HepG2 (cell line): ENCODE data around the gene DDX50. TPM values are rescaled to one million over a fixed set of nuclear protein-coding genes. Genes with fewer than 3 reads are reported as not detected.

ENCODE experiments used
- AFF4 ChIP-seq: sonication (generic); formaldehyde crosslinking; IDR thresholded peaks from 2 replicates; pipeline ENCODE4 v1.4.0; 2020; ENCODE audit warnings: missing genetic modification reagents
- CBFB ChIP-seq: sonication (generic); formaldehyde crosslinking; IDR thresholded peaks from 2 replicates; pipeline ENCODE4 v1.4.0; 2020; ENCODE audit warnings: missing genetic modification reagents
- DRAP1 ChIP-seq: IDR thresholded peaks from 2 replicates; pipeline ENCODE4 v1.6.1; 2016; ENCODE audit warnings: missing genetic modification reagents, missing compliant biosample characterization
- ELF1 ChIP-seq: sonication (generic); formaldehyde crosslinking; IDR thresholded peaks from 2 replicates; pipeline ENCODE4 v1.4.0; 2020; ENCODE audit warnings: missing genetic modification reagents
- HNF4A ChIP-seq: sonication (generic); formaldehyde crosslinking; IDR thresholded peaks from 2 replicates; pipeline ENCODE4 v1.4.0; 2020; ENCODE audit warnings: missing genetic modification reagents
- HOXD1 ChIP-seq: sonication (generic); formaldehyde crosslinking; IDR thresholded peaks from 2 replicates; pipeline ENCODE4 v1.5.0; 2020; ENCODE audit warnings: missing genetic modification reagents
- KAT7 ChIP-seq: IDR thresholded peaks from 2 replicates; pipeline ENCODE4 v1.6.1; 2018; ENCODE audit warnings: borderline replicate concordance, missing compliant biosample characterization
- KLF11 ChIP-seq: IDR thresholded peaks from 2 replicates; pipeline ENCODE4 v1.6.1; 2016; ENCODE audit warnings: missing compliant biosample characterization
- NR2F1 ChIP-seq, 2 experiments: fragments of 450-650 bp in 1 of 2; formaldehyde crosslinking in 1 of 2; IDR thresholded peaks; 2 replicates each; pipeline versions ENCODE4 v1.5.0 to v1.6.1; 2016 to 2020; ENCODE audit warnings: mild to moderate bottlenecking in 1 of 2, missing compliant biosample characterization in 1 of 2, missing genetic modification reagents in 1 of 2, moderate library complexity in 1 of 2
- RAD21 ChIP-seq: fragments of 450-650 bp; formaldehyde crosslinking; IDR thresholded peaks from 2 replicates; pipeline ENCODE4 v1.5.0; 2020; ENCODE audit warnings: mild to moderate bottlenecking
- SPEN ChIP-seq: sonication (generic); formaldehyde crosslinking; IDR thresholded peaks from 2 replicates; pipeline ENCODE4 v1.5.1; 2020; ENCODE audit warnings: low read depth, mild to moderate bottlenecking, missing genetic modification reagents
- THAP7 ChIP-seq: sonication (generic); formaldehyde crosslinking; IDR thresholded peaks from 2 replicates; pipeline ENCODE4 v1.8.1; 2023; ENCODE audit warnings: mild to moderate bottlenecking, missing genetic modification reagents
- TRIM22 ChIP-seq: fragments of 450-650 bp; IDR thresholded peaks from 2 replicates; pipeline ENCODE4 v1.6.1; 2017
- ZBTB14 ChIP-seq: sonication (generic); formaldehyde crosslinking; IDR thresholded peaks from 2 replicates; pipeline ENCODE4 v1.4.0; 2020; ENCODE audit warnings: missing genetic modification reagents
- ZFP36 ChIP-seq: fragments of 150-350 bp; IDR thresholded peaks from 2 replicates; pipeline ENCODE4 v1.6.1; 2018; ENCODE audit warnings: borderline replicate concordance, low read length, low read depth; ENCODE audit not compliant: partially characterized antibody
- ZFP36L1 ChIP-seq: sonication (generic); formaldehyde crosslinking; IDR thresholded peaks from 2 replicates; pipeline ENCODE4 v1.8.0; 2022; ENCODE audit warnings: mild to moderate bottlenecking, missing genetic modification reagents, moderate library complexity
- ZNF230 ChIP-seq: sonication (generic); formaldehyde crosslinking; IDR thresholded peaks from 2 replicates; pipeline ENCODE4 v1.4.0; 2020; ENCODE audit warnings: mild to moderate bottlenecking, missing genetic modification reagents
- ZNF354B ChIP-seq: sonication (generic); formaldehyde crosslinking; IDR thresholded peaks from 2 replicates; pipeline ENCODE4 v1.8.0; 2022; ENCODE audit warnings: mild to moderate bottlenecking, missing genetic modification reagents
- ZNF441 ChIP-seq: sonication (generic); formaldehyde crosslinking; IDR thresholded peaks from 2 replicates; pipeline ENCODE4 v1.7.0; 2021; ENCODE audit warnings: missing genetic modification reagents, borderline replicate concordance
- ZNF546 ChIP-seq: sonication (generic); formaldehyde crosslinking; conservative IDR thresholded peaks from 2 replicates; pipeline ENCODE4 v1.8.1; 2023; ENCODE audit warnings: mild to moderate bottlenecking, missing genetic modification reagents
- ZNF619 ChIP-seq: sonication (generic); formaldehyde crosslinking; IDR thresholded peaks from 2 replicates; pipeline ENCODE4 v1.4.0; 2020; ENCODE audit warnings: mild to moderate bottlenecking, missing genetic modification reagents
- ZNF839 ChIP-seq: sonication (generic); formaldehyde crosslinking; IDR thresholded peaks from 2 replicates; pipeline ENCODE4 v1.4.0; 2020; ENCODE audit warnings: missing genetic modification reagents, mild to moderate bottlenecking, borderline replicate concordance
- polyA plus RNA-seq, 8 experiments: library from polyadenylated mRNA; depleted of rRNA in 3 of 8; stranded (reverse) in 7 of 8; unstranded in 1 of 8; fragments of >200 nt; fragmentation: Illumina TruSeq in 4 of 8; extraction: Trizol in 4 of 8; gene quantifications; 2 replicates each; pipeline versions ENCODE4 v1.2.1 to v1.2.3, GENCODE V29; 2011 to 2016; ENCODE audit warnings: low read depth in 4 of 8, missing spikeins in 1 of 8, mixed read lengths in 1 of 8; ENCODE audit not compliant: insufficient read depth in 1 of 8
- total RNA-seq, 5 experiments: library from RNA; depleted of rRNA; stranded (reverse); fragments of >200 nt; fragmentation: Illumina TruSeq; extraction: Trizol; gene quantifications; 2 replicates each; pipeline ENCODE4 v1.2.3, GENCODE V29; 2016; ENCODE audit warnings: low read depth in 1 of 5

Gene DDX50
- total and polyA plus RNA-seq, 2 of the 13 experiments (the other 11 are each of a cell fraction or from before 2014, with no cell fraction given), result 19.0 to 38.2 TPM

- peak; percentile 44; the same call in 1 of the 2 replicates for TF ChIP-seq DRAP1
- TF ChIP-seq ZFP36L1 (CRISPR knock-in tag), result peak; percentile 83
- no peak for TF ChIP-seq KLF11 (CRISPR knock-in tag)
- TF ChIP-seq CBFB (CRISPR knock-in tag), result no peak
- no peak for TF ChIP-seq NR2F1 (CRISPR knock-in tag; IDR thresholded peaks at IDR 0.05)
- TF ChIP-seq ELF1 (CRISPR knock-in tag), result peak; percentile 79
- TF ChIP-seq ZBTB14 (CRISPR knock-in tag), result no peak
- TF ChIP-seq ZNF354B (CRISPR knock-in tag), result peak; percentile 84; the same call in 1 of the 2 replicates
- TF ChIP-seq ZNF839 (CRISPR knock-in tag), result no peak
- TF ChIP-seq ZFP36, result no peak
- no peak for TF ChIP-seq AFF4 (CRISPR knock-in tag)
- TF ChIP-seq SPEN (CRISPR knock-in tag), result peak; percentile 82
- no peak; the same call in 1 of the 2 replicates for TF ChIP-seq ZNF619 (CRISPR knock-in tag)
- 0 out of 2 replicates have a peak, but pooled peaks have one; percentile 8 for TF ChIP-seq RAD21 (CRISPR knock-in tag)
- no peak for TF ChIP-seq ZNF546
- no peak for TF ChIP-seq KAT7 (CRISPR knock-in tag)
- no peak; the same call in 1 of the 2 replicates for TF ChIP-seq ZNF230 (CRISPR knock-in tag)
- no peak for TF ChIP-seq HOXD1
- 0 out of 2 replicates have a peak, but pooled peaks have one; percentile 9 for TF ChIP-seq HNF4A (CRISPR knock-in tag)
- 0 out of 2 replicates have a peak, but pooled peaks have one; percentile 42 for TF ChIP-seq ZNF441 (CRISPR knock-in tag)
- peak; percentile 99 for TF ChIP-seq THAP7
- TF ChIP-seq TRIM22, result no peak
These were observed at the start of gene DDX50 (continued) for GRCh38 chr10:68901105-68901927.
